AG09319 (cell line): ENCODE results near the gene SUGP1.

Experiments
- DNase-seq: peaks from one replicate; pipeline ENCODE4 v3.0.0-alpha.2; 2010; ENCODE audit warnings: low read depth; ENCODE audit errors: extremely low read depth
- CTCF ChIP-seq: IDR thresholded peaks from 2 replicates; pipeline ENCODE4 v1.5.1; 2011; ENCODE audit warnings: low read depth, mild to moderate bottlenecking, inconsistent platforms, low read length, moderate library complexity

SUGP1 gene

GRCh38 chr19:19320361-19321140, at the start of gene SUGP1, which contains the start of gene MAU2:
Gene SUGP1 (minus strand): TSS chr19:19320509. CDS start chr19:19320496, 13 bp downstream.
Gene MAU2 (plus strand): TSS chr19:19320829. CDS start chr19:19320860, 31 bp downstream.
- TF ChIP-seq CTCF: peak; percentile 29
- peak; percentile 77 for DNase-seq

GRCh38 chr19:19368087-19368486, 47.8 kb upstream of the SUGP1 start:
- DNase-seq: no peak
- TF ChIP-seq CTCF: no peak

GRCh38 chr19:19366434-19367396, 46.4 kb upstream of the SUGP1 start:
- DNase-seq: no peak
- TF ChIP-seq CTCF: peak; percentile 97

GRCh38 chr19:19362075-19362474, 41.8 kb upstream of the SUGP1 start:
- TF ChIP-seq CTCF: no peak
- no peak for DNase-seq

GRCh38 chr19:19361075-19361594, 40.8 kb upstream of the SUGP1 start:
- TF ChIP-seq CTCF: peak; percentile 75
- peak; percentile 57 for DNase-seq

- TF ChIP-seq CTCF: no peak
- DNase-seq: no peak
Measured at GRCh38 chr19:19356901-19357566, 36.7 kb upstream of the SUGP1 start.
